Epithelial cell of esophagus (primary cell): ENCODE measurements around the gene NPDC1.

Source experiments
- DNase-seq: peaks from one replicate; pipeline ENCODE4 v3.0.0; 2010; ENCODE audit warnings: low read depth
- H3K4me3 ChIP-seq: 2 replicates; pipeline ENCODE4 v1.5.1; 2011; ENCODE audit warnings: mild to moderate bottlenecking, low read length, control low read depth
- CTCF ChIP-seq: IDR thresholded peaks from 2 replicates; pipeline ENCODE4 v1.5.1; 2011; ENCODE audit warnings: low read depth, mild to moderate bottlenecking, low read length, control low read depth, inconsistent platforms; ENCODE audit not compliant: insufficient read depth; ENCODE audit errors: missing control alignments

The NPDC1 gene

GRCh38 chr9:137073992-137074399 lies 28.0 kb upstream of the NPDC1 start:
- no peak for TF ChIP-seq CTCF
- DNase-seq: no peak
- no peak overlapping the region for H3K4me3 ChIP-seq

DNA sequence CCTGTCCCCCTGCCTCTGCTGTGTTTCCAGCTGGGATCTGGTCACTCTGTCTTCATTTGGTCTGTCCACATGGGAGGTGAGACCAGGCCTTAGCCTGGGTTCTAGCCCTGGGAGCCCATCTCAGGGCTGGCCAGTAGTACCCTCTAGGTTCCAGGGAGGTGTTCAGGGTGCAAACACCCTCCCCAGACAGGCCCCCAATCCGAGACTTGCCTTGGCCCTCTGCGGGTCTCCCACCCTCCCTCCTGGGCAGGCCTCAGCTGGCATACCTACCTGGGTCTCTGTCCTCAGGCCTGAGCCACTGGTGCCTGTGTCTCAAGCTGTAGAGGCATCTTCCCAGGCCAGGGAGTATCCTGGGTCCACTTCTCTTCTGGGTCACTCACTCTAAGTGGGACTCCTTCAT lies 25.3 kb upstream of the NPDC1 start:
- DNase-seq: no peak
- TF ChIP-seq CTCF: no peak
- no peak overlapping the region for H3K4me3 ChIP-seq

DNA sequence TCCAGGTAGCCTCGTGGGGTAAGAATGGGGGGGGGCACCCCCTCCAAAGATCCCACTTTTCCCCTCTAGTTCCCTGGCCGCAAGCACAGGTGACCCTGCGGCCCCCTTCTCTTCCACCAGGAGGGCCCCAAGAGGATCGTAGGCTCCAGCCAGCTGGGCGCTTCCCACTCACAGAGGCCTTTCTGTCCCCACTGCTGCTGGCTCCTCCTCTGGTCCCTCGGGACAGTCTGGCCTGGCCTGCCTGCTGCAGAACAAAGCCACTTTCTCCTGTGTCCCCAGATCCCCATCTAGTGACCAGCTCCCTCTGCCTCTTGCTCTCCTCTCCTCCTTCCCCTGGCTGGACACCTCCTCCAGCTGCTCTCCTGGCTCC lies 24.9 kb upstream of the NPDC1 start:
- peak; percentile 11 for TF ChIP-seq CTCF
- peak overlapping the region; percentile 32 for H3K4me3 ChIP-seq
- no peak for DNase-seq

- peak within 1 kb of the TSS; percentile 40 for H3K4me3 ChIP-seq
- peak; percentile 90 for DNase-seq
- TF ChIP-seq CTCF: no peak
Measured at GRCh38 chr9:137070201-137070905, 24.4 kb upstream of the NPDC1 start, which contains the start of gene SAPCD2. TSS of gene SAPCD2 (minus strand) at chr9:137070557. CDS start at chr9:137070460, 97 bp downstream.

- DNase-seq: no peak
- peak overlapping the region; percentile 40 for H3K4me3 ChIP-seq
- no peak for TF ChIP-seq CTCF
Measured at GRCh38 chr9:137069508-137070091, 23.6 kb upstream of the NPDC1 start.

GRCh38 chr9:137068539-137069507 lies 22.8 kb upstream of the NPDC1 start:
- no peak for TF ChIP-seq CTCF
- peak overlapping the region; percentile 40 for H3K4me3 ChIP-seq
- no peak for DNase-seq
